Activated T-cell treated with anti-CD3 and anti-CD28 coated beads for 1 hour (primary cell): Measurements from ENCODE around the gene SPECC1.
"Not testable (repeated sequence)": the region's sequence is repeated elsewhere in the genome, so short reads cannot be mapped to it uniquely, and the experiment has no call there.

ENCODE experiments used
- DNase-seq: peaks from one replicate; pipeline ENCODE4 v3.0.0-alpha.2; 2020; ENCODE audit warnings: low read depth

Gene SPECC1

DNA sequence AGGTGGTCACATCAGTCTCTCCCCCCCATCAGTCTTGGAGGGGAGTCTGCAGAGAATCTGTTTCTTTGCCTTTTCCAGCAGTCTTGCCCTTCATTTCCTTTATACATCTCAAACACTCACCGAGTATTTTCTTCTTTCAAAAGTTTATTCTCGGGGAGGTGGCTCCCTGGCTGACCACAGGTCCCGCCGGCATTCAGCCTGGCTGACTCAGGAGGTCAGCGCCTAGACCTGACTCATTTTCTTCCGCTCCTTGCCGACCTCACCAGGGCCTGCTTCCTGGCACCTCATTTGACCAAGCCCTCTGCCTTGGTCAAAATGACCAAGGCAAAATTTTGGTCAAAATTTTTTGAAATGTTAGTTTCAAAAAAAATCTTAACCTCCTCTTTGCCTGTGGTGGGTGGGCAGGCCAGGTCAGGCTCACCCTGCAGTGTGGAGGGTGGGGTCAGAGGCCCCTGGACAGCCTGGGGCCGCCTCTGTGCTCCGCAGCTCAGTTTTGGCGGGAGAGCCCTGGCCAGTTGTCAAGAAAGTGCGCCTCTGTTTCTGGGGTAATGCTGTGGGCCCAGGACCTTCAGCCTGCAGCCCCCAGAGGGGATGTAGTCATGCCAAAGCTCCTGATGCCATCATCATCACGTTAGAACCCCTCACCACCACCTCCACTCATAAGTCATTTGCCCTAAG lies 165.6 kb downstream of the SPECC1 start:
- no peak for DNase-seq

DNA sequence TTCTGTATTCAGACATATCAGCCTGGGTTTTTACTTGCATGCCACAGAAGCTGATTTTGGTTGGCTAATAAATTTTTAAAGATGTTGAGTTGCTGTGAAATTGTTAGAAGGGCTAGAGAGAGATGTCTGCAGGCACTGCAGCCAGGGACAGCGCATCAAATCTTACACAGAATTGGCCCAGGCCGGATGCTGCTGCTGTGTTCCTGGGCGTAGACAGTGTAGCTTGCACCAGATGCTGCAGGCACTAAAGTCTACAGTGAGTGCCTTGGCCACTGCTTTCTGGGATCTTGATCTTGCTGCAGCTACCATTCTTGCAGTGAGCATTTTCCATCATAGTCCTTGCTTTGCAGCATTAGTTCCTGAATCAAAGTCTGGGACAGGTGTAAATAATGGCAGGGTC lies 169.9 kb downstream of the SPECC1 start:
- DNase-seq = no peak

DNA sequence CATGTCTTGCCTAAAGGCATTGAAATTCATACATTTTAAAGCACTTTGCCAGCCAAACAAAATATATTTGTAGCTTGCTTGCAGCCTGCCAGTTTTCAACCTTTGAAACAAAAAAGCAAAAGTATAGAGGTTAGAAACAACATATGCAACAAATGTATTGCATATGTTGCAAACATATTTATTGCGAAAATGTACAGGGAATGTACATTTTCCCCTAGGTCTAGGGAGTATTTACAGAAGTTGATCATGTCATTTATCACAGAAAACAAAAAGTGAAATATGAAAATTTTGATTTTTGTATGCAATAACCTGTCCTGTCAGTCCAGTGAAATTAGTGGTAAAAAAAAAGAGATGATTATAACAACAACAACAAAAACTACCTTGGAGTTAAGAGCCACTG lies 171.5 kb downstream of the SPECC1 start:
- no peak for DNase-seq

DNA sequence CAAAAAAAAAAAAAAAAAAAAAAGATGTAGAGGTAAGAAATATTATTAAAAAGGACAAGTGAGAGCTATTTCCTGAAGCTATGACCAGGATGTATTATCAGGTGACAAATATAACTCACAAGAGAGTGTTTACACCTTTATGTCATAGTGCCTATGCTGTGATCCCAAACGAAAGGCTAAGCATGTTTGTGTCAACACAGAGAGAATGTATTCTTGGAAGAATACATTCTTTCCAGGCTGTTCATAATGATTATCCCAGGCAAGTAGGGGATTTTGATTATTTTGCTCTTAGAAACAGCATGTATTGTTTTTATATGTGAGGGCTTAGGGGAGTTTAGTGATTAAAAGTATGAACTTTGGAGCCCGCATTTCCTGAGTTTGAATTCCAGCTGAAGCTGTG lies 175.0 kb downstream of the SPECC1 start:
- no peak for DNase-seq

DNA sequence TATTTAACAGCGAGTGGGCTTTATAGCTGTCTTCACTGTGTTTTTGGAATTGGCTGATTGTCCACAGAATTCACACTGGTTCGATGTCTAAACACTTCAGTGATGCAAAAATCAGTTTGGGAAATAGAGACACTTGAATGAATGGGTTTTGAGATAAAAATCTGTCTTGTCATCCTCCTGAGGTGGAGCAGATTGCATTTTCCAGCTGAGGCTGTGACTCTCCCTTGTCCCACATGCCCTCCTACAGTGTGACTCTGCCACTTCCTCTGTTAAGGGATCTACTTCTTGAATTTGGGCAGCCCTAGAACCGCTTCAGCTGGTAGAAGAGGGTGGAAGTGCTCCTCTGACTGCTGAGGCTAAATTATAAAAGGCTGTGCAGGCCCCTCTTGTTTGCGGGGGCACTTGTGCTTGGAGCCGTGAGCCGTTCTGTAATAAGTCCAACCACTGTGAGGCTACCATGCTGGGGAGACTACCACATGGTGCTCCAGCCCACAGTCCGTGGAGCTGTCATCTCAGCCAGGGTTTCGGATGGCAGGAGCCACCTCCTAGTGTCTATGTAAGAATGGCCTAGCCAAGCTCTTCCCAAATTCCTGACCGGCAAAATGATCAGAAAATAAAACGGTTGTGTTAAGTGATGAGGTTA lies 175.9 kb downstream of the SPECC1 start:
- DNase-seq = no peak

DNA sequence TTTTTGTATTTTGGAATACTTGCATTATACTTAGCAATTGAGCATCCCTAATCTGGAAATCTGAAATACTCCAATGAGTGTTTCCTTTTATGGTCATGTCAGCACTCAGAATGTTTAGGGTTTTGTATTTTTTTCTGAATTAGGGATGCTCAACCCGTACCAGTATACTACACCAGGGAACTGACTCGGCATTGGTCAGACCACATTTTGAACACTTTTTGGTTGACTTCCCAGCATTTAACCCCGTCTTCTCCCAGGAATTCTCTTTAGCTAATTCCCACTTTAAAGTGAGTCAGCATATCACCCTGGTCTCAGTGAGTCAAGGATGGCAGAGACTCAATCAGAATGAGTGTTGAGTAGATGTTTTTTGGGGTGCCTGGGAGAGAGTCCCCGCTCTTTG lies 177.9 kb downstream of the SPECC1 start:
- DNase-seq = no peak

DNA sequence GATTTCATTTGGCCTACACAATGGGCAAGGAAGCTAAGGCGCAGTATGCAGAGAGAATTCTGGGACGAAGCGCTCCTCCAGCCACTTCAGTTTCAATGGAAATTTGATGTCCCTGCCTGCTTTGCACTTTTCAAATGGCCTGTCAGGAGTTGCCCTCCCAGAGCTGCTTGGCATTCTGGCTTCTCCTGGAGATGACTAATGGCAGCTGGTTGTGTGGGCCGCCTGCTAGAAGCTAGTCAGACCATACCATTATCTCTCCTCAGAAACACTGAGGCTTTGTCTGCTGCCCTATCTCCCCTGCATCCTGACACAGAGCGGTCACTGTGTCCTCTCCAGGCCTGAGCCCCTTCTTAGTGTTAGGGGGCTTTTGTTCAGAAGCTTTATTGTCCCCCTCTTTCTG lies 180.1 kb downstream of the SPECC1 start:
- DNase-seq = no peak

DNA sequence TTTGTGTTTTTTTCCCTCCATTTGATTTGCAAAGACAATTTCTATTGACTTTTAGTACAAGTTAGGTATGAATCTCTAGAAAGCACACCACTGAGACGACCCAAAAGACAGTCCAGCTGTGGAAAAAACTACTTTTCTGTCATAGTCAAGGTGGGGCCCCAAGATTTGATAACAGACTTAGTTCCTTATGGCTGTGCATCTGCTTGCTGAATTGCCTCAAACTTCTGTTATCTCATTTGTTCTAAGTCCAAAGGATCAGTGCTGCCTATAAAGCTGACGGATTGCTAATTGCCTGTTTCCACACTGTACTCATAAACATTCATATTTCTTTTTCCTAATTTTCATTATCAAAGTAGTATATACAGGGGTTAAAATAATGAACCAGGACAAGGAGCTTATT lies 180.8 kb downstream of the SPECC1 start:
- no peak for DNase-seq

DNA sequence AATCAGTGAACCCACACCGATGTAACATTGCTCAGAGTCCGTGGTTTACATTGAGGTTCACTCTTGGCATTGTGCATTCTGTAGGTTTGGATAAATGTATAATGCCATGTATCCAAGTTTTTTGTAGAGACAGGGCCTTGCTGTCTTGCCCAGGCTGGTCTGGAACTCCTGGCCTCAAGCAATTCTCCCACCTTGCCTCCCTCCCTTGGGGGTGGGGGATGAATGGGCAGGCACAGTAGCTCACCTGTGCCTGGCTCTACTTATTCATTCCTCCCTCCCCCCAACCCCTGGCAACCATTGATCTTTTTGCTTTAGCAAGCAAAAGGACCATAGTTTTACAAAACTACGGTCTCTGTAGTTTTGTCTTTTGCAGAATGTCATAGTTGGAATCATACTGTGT lies 181.4 kb downstream of the SPECC1 start:
- DNase-seq = no peak

DNA sequence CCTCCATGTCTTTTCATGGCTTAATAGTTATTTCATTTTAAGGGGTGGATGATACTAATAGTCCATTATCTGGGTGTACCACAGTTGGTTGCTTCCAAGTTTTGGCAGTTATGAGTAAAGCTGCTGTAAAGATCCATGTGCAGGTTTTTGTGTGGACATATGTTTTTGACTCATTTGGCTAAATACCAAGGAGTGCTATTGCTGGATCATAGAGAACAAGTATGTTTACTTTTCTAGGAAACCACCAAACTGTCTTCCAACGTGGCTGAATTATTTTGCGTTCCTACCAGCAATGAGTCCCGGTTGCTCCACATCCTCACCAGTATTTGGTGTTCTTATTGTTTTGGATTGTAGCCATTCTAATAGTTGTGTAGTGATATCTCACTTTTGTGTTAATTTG lies 181.9 kb downstream of the SPECC1 start:
- no peak for DNase-seq

DNA sequence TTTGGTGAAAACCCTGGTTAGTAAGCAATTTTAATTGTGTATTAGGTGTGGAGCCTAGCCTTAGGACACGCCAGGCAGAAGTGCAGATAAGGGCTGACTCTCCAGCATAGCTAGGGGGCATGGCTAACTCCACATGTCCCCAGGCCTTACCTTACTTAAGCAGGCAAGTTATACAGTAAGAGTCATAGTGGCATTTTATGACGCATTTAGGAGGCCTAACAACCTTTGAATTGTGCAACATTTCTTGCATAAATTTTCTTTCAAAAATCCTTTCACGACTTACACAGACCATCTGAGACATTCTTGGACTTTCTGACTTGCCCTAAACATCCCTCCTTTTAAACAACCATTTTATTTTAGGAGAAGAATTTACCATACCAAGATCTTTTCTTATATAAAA lies 187.1 kb downstream of the SPECC1 start:
- not testable (repeated sequence) for DNase-seq

DNA sequence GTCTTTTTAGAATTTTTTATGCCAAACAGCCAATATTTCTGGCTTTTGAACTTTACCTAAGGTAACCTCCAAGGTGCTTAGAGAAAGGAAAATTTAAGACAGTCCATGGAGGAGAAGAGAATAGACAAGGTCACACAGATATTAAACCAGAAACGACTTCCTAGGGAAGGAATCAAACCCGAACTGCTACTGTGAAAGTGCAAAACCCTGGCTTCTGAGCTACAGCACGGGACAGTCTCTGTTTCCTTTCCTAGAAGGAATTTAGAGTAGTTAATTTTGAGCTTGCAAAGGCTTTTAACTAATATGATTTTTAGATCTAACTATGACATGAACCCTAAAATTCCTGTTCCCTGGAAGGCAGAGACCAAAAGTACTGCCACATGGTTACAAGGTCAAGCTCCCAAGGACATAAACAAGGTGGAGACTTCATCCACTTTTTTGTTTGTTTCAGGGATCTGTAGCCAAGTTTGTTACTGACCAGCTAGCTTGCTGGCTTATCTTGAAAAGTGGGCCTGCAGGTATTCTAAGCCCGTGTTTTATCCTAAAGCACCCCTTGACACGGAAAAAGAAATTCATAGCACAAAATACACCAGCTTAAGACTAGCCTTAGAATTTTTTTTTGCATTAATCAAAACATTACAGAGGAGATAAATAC lies 188.2 kb downstream of the SPECC1 start:
- DNase-seq = no peak

DNA sequence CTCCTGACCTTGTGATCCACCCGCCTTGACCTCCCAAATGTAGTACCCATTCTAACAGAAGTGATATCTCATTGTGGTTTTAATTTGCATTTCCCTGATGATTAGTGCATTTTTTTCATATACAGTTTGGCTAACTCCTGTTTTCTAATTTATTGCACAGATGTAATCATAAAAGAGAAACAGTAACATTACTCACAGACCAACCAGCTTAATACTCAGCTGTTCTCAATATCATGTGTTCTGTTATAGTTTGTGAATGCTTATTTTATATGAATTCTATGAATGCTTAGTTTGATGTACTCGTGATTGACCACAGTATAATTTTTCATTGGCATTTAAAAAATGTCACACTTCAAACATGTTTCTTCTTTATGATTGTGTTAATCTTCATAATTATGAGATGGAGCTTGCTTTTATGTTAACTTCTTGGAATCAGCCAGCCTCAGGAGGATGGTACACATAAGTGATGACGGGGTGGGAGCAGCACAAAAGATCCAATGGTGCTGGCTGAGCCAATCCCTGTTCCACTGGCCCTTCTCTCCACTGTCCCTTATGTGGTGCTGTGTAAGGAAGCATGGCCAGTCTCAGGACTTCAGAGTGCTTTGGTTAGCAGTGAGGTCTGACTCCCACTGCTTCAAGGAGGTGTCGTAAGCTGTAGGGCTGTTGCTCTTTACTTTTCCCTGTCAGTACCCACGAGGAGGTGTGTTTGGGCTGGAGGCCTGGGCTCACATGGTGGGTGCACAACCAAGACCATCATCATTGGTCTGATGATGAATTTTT lies 191.0 kb downstream of the SPECC1 start:
- DNase-seq = no peak

DNA sequence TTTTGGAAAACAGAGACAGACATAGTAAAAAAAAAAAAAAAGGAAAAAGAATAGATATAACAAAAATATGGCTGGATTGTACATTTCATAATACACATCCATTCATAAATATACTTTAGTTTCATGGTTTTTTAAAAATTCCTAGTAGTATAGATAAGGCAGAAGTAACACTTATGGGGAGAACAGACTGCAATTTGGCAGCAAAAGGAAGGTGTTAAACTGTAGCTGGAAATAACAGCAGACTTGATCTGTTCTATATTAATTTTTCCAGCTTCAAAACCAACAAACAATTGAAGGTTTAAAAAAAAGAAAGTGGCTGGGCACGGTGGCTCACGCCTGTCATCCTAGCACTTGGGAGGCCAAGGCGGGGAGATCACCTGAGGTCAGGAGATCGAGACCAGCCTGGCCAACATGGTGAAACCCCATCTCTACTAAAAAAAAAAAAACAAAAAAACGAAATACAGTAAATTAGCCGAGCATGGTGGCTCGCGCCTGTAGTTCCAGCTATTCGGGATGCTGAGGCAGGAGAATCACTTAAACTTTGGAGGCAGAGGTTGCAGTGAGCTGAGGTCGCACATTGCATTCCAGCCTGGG lies 191.8 kb downstream of the SPECC1 start:
- no peak for DNase-seq

DNA sequence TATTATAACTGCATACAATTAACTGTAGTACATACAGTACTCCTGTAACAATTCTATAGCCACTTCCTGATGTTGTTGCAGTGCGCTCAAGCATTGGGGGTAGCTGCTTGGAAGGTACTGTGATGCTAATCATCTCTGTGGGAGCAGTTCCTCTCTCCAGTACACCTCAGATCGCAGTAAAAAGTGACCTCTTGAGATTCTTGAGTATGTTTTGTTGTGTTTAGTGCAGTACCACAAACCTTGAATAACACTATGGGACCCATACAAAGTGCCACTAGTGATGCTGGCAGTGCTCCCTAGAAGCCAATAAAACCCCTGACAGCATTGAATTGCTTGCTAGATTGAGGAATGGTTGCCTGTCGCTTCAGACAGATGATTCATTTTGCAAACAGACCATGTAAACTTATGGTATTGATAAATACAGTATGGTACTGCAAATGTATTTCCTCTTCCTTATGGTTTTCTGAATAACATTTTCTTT lies 193.0 kb downstream of the SPECC1 start:
- DNase-seq = no peak

DNA sequence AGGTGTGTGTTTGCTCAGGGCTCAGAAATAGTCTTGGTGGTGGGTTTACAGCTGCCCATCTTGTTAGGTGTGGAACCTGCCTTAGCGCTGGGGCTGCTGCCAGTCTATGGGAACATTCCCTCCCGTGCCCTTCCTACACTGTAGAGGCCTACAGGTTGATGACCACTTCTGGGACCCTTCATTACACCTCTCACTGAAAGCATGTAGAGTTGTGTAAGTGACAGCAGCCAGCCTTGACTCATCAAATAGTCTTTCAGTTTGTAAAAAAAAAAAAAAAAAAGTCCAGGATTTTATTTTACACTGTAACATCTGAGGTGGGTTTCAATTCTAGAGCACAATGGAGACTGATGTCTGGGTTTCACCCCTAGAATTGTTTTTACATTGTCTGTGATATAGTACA lies 193.9 kb downstream of the SPECC1 start:
- DNase-seq = no peak

DNA sequence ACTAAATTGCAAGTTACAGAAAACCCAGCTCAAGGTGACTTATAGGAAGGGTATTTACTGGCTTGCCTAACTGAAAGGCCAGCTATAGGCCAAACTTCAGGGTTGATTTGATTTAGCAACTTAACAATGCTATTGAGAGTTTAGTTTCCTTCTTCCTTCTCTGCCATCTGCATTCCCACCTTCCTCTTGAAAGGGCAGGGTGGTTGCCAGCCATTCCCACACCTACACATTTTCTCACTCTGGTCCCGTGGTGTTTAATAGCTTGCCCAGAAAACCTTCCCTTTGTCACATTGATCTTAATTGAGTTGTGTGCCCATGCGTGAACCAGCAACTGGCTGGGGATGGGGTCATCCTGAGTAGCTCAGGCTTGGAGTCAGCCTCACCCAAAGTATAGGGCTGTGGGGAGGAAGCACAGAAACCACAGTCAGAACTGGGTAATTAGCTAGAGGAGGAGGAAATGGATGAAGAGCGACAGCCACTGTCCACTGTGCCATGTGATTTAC lies 194.7 kb downstream of the SPECC1 start:
- no peak for DNase-seq

DNA sequence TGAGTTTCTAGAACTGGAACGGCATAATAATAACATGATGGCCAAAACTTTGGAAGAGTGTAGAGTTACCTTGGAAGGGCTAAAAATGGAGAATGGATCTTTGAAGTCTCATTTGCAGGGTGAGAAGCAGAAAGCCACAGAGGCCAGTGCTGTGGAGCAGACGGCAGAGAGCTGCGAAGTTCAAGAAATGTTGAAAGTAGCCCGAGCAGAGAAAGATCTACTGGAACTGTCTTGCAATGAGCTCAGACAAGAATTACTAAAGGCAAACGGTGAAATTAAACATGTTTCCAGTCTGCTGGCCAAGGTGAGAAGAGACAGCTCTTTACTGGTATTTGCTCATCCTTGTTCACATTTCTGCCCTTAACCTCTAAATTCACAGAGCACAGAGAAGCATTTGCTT lies 196.4 kb downstream of the SPECC1 start:
- DNase-seq = no peak

DNA sequence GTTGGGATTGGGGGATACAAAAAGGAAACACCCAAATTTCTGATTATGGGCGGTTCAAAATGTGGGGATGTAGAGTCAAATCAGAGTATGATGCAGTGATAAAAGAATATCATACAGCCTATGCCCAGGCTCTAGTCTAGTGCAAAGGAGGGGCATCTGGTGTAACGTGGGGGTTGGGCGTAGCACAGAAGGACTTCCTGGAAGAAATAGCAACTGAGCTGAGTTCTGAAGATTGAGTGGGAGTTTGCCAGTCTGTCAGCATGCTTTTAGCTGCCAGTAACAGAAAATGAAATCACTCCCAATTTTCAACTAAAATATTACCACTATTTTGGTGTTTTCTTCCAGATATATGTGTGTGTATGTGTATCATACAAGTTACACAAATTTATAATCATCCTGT lies 196.9 kb downstream of the SPECC1 start:
- DNase-seq = peak; percentile 7

DNA sequence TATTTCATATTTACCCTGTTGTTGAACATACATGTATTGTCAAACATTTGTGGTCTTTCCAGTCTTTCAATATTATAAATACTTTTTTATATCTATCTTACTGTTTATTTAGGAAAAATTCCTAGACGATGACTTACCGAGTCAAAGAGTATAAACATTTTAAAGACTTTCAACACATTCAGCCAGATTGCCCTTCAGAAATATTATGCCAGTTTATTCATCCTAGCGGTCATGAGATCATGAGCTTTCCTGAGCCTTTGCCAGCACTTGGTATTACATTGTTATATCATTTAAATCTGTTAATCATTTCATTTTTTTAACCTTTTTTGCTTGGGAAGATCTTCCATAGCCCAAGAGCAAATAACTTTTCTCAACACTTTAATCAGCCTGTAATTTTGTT lies 197.4 kb downstream of the SPECC1 start:
- no peak for DNase-seq

DNA sequence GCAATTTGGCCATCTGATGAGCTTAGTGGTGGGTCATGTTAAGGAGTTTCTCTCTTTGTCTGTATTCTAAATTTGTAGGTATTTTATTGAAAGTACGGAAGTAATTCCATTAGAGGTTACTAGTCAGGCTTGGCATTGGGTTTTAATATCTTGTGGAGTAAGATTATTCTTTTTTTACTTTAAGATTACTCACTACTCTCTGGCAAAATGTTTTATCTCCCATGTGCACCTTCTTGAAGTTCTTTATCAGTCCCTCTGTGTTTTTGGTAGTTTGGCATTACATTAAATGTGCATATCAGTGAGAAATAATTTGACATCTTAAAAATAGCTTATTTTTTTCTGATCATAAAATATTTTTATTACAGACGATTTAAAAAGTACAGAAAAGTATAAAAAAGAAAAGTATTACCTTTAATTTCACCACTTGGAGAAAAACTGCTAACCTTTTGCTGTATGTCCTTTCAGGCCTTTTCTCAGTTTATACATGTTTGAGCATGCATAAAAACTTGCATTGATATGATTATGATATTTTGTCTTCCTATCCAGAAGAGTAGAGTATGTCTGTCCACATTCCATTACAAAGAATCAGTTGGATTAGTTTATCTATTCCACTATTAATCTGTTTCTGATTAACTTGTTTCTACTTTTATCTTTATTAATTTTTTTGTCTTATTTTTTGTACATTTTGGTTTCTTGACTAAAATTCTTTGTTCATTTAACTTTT lies 198.3 kb downstream of the SPECC1 start:
- DNase-seq = no peak
